ENCODE results near the gene AKAP13. TPM values are rescaled to one million over a fixed set of nuclear protein-coding genes. Genes with fewer than 3 reads are reported as not detected.
"Not testable (repeated sequence)": the region's sequence is repeated elsewhere in the genome, so short reads cannot be mapped to it uniquely, and the experiment has no call there.

AKAP13 gene, protein sequence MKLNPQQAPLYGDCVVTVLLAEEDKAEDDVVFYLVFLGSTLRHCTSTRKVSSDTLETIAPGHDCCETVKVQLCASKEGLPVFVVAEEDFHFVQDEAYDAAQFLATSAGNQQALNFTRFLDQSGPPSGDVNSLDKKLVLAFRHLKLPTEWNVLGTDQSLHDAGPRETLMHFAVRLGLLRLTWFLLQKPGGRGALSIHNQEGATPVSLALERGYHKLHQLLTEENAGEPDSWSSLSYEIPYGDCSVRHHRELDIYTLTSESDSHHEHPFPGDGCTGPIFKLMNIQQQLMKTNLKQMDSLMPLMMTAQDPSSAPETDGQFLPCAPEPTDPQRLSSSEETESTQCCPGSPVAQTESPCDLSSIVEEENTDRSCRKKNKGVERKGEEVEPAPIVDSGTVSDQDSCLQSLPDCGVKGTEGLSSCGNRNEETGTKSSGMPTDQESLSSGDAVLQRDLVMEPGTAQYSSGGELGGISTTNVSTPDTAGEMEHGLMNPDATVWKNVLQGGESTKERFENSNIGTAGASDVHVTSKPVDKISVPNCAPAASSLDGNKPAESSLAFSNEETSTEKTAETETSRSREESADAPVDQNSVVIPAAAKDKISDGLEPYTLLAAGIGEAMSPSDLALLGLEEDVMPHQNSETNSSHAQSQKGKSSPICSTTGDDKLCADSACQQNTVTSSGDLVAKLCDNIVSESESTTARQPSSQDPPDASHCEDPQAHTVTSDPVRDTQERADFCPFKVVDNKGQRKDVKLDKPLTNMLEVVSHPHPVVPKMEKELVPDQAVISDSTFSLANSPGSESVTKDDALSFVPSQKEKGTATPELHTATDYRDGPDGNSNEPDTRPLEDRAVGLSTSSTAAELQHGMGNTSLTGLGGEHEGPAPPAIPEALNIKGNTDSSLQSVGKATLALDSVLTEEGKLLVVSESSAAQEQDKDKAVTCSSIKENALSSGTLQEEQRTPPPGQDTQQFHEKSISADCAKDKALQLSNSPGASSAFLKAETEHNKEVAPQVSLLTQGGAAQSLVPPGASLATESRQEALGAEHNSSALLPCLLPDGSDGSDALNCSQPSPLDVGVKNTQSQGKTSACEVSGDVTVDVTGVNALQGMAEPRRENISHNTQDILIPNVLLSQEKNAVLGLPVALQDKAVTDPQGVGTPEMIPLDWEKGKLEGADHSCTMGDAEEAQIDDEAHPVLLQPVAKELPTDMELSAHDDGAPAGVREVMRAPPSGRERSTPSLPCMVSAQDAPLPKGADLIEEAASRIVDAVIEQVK (N-terminal part only)
- total RNA-seq, result 74.2 and 112 TPM in 2 replicates

DNA sequence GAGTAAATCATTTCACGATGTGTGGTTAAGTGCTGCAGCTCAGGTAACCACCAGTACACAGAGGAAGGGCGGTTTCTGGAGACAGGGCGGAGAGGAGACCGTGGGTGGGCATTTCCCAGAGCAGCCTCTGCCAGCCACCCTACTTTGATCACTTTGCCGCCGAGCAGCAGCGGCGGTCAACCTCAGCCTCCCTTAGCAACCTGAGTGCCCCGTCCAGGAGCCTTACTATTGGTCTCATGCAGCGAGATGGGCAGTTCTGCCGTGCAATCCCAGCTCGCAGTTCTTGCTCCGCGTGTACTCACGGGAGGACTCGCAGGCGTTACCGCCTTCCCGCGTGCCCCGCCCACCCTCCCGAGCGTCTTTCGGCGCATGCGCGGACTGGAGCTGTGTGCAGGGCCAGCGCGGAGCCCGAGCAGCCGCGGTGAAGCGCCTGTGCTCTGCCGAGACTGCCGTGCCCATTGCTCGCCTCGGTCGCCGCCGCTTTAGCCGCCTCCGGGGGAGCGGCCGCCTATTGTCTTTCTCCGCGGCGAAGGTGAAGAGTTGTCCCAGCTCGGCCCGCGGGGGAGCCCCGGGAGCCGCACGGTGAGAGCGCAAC is at the start of gene AKAP13:
Gene AKAP13, plus strand, starts transcription at position 387 of the 595 bp plus-strand sequence. CDS start 105,118 bp downstream, outside the sequence.
- DNase-seq (ENCODE audit: extremely low read depth, low read depth, low spot score), result peak; percentile 93

GRCh38 chr15:85330901-85331588 is 49.4 kb upstream of the AKAP13 start:
- peak; percentile 76 for DNase-seq (ENCODE audit: extremely low read depth, low read depth, low spot score)

DNA sequence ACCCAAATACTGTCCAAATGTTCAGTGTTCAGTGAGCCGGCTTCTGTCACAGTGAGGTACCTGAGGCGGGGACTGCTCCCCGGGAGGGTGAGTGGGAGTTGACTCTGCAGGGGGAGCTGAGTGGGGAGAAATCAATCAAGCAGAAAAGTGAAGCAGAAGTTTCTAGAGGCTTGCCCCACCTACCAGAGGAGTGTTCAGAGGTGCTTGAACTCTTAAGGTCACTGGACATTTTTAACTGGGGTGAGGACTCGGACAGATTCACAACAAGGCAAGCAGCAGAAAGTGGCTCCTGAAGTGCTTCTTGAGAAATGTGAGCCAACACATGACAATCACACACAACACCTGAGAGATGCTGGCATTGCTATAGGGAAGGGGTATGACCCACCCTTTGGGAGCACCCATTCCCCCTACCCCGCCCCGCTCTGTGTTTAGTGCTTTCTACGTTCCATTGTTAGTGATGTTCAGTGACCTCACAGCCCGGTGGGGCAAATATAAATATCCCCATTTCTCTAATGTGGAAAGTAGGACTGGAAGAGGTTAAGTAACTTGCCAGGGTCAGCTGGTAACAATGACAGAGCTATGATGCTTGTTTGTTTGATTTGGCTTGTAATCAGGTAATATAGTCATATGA is 48.6 kb upstream of the AKAP13 start:
- DNase-seq (ENCODE audit: extremely low read depth, low read depth, low spot score), result no peak

DNA sequence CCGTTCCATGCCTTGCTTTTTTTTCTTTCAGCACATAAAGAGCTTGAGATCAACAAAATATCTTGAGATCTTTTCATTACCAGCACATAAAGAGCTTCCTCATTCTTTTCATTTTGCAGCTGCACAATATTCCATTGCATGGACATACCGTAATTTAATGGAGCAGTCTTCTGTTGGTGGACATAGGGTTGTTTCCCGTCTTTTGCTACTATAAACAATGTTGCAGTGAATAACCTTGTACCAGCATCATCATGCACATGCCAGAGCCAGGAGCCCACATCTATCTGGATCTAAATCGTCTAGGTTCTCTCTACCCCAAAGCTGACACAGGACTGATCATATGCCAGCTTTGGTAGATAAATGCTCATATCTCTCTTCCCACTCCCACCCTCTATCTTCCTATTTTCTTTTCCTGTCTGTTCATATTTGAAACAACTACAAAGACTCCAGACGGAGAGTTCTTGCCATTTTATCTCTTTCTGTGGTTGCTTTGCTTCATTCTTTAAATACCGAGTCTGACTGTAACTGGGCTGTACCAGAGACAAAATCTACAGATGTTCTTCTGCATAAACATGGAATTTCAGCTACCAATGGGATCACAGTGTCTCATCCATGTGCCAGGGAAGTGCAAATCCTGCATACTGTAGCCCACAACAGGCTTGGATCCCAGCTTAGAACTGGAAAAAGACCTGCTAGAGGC is 47.1 kb upstream of the AKAP13 start:
- DNase-seq (ENCODE audit: extremely low read depth, low read depth, low spot score), result no peak

DNA sequence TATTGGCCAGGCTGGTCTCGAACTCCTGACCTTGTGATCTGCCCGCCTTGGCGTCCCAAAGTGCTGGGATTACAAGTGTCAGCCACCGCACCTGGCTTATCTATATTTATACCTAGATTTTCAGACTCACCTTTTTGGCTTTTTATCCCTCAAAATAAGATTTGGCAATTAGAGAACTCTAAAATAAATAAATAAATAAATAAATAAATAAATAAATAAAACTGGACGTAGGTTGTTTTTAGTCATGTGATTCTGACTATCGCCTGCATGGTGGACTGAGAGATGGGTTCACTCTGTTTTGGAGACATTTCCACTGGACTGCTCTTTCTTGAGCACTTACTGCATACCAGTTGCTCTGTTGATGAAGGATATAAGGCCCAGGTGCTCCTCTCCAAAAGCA is 46.2 kb upstream of the AKAP13 start:
- no peak for DNase-seq (ENCODE audit: extremely low read depth, low read depth, low spot score)

GRCh38 chr15:85335193-85335942 is 45.0 kb upstream of the AKAP13 start:
- DNase-seq (ENCODE audit: extremely low read depth, low read depth, low spot score), result no peak

GRCh38 chr15:85336880-85337279 is 43.5 kb upstream of the AKAP13 start:
- no peak for DNase-seq (ENCODE audit: extremely low read depth, low read depth, low spot score)

GRCh38 chr15:85337425-85338074 is 42.9 kb upstream of the AKAP13 start:
- no peak for DNase-seq (ENCODE audit: extremely low read depth, low read depth, low spot score)

GRCh38 chr15:85340321-85340665 is 40.1 kb upstream of the AKAP13 start:
- no peak for DNase-seq (ENCODE audit: extremely low read depth, low read depth, low spot score)

DNA sequence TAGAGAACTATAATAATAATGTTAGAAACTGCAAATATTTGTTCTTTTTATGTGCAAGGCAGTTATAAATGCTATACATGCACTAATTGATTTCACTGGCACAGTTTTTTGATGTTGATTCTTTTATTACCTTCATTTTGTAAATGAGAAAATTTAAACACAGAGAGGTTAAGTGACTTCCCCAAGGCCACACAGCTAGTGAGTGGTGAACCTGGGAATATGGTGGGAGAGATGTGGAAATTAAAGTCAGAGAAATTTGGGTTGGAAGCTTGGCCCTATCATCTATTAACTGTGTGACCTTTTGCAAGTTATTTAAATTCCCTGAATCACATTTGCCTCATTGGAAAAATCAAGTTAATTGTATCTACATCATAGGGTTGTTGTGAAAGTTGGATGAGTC is 39.6 kb upstream of the AKAP13 start:
- no peak for DNase-seq (ENCODE audit: extremely low read depth, low read depth, low spot score)

- not testable (repeated sequence) for DNase-seq (ENCODE audit: extremely low read depth, low read depth, low spot score)
Observed at GRCh38 chr15:85342163-85342562, 38.2 kb upstream of the AKAP13 start.

DNA sequence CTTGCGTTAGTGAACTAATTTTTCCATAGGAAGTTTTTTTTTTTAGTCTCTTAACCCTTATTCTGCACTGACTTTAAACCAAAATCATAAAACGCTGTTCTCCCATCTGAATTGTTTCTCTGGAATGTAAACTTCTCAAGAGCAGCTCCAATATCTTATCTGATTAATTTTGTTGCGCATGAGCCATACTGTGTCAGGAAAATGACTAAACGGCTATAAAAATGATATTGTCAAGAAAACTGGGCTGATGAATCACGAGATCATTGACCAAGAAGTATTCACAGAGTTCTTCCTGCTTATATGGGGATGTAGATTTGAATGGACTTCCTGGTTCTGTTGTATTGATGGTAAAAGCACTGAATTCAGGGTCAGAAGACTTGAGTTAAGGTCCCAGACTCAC is 37.0 kb upstream of the AKAP13 start:
- peak; percentile 89 for DNase-seq (ENCODE audit: extremely low read depth, low read depth, low spot score)

GRCh38 chr15:85344241-85344640 is 36.2 kb upstream of the AKAP13 start:
- DNase-seq (ENCODE audit: extremely low read depth, low read depth, low spot score), result not testable (repeated sequence)

GRCh38 chr15:85344653-85345114 is 35.7 kb upstream of the AKAP13 start:
- DNase-seq (ENCODE audit: extremely low read depth, low read depth, low spot score), result not testable (repeated sequence)

- not testable (repeated sequence) for DNase-seq (ENCODE audit: extremely low read depth, low read depth, low spot score)
Observed at GRCh38 chr15:85345196-85345918, 35.0 kb upstream of the AKAP13 start.

GRCh38 chr15:85346462-85347084 is 33.8 kb upstream of the AKAP13 start:
- DNase-seq (ENCODE audit: extremely low read depth, low read depth, low spot score), result not testable (repeated sequence)
